PC-3 (cell line): ENCODE measurements around the gene KRTAP4-16. TPM values are rescaled to one million over a fixed set of nuclear protein-coding genes. Genes with fewer than 3 reads are reported as not detected.
"Not testable (repeated sequence)": the region's sequence is repeated elsewhere in the genome, so short reads cannot be mapped to it uniquely, and the experiment has no call there.

ENCODE experiments used
- ATAC-seq: fragments of 200-7000 bp; cut with Tn5 transposase; 2 replicates; pipeline ENCODE4 v1.9.1; 2020; ENCODE audit warnings: mild to moderate bottlenecking, moderate library complexity
- BruUV-seq: library from RNA; stranded (reverse); fragments of 400-500 nt; replicated peaks from 2 replicates; lab custom pipeline; 2021; lab: Mats Ljungman, UMichigan
- CTCF ChIA-PET: fragments of 300-600 bp; sonication (Branson Sonifier 250); formaldehyde crosslinking; loops from one replicate; lab custom pipeline; 2022; ENCODE audit warnings: antibody characterized with exemption; lab: Charles Lee
- POLR2A ChIA-PET: fragments of 300-600 bp; sonication (Branson Sonifier 250); formaldehyde crosslinking; loops from one replicate; lab custom pipeline; 2022; ENCODE audit warnings: antibody characterized with exemption; ENCODE audit not compliant: unreplicated experiment; lab: Charles Lee
- DNase-seq: peaks from one replicate; pipeline ENCODE4 v3.0.0-alpha.2; 2015
- H2AFZ ChIP-seq: fragments of 300-600 bp; sonication (generic); 2 replicates; pipeline ENCODE4 v1.6.0; 2016; ENCODE audit warnings: antibody characterized with exemption, low read length
- H3F3A ChIP-seq: fragments of 300-600 bp; sonication (generic); one replicate; pipeline ENCODE4 v1.6.0; 2017; ENCODE audit warnings: antibody characterized with exemption, low read length, control low read depth, mild to moderate bottlenecking; ENCODE audit not compliant: unreplicated experiment
- H3K27ac ChIP-seq: fragments of 300-600 bp; sonication (generic); 2 replicates; pipeline ENCODE4 v1.5.1; 2016; ENCODE audit warnings: mild to moderate bottlenecking, low read length
- H3K27me3 ChIP-seq: fragments of 300-600 bp; sonication (generic); 2 replicates; pipeline ENCODE4 v1.6.1; 2016; ENCODE audit warnings: low read length, mixed read lengths
- H3K36me3 ChIP-seq: fragments of 300-600 bp; sonication (generic); 2 replicates; pipeline ENCODE4 v1.6.1; 2016; ENCODE audit warnings: low read depth, mixed run types, low read length, mixed read lengths
- H3K4me1 ChIP-seq: fragments of 300-600 bp; sonication (generic); 2 replicates; pipeline ENCODE4 v1.5.1; 2016; ENCODE audit warnings: low read length; ENCODE audit not compliant: insufficient read depth
- H3K4me2 ChIP-seq: fragments of 300-600 bp; sonication (generic); 2 replicates; pipeline ENCODE4 v1.6.0; 2016; ENCODE audit warnings: low read length
- H3K4me3 ChIP-seq: fragments of 300-600 bp; sonication (generic); 2 replicates; pipeline ENCODE4 v1.5.1; 2016; ENCODE audit warnings: mild to moderate bottlenecking, low read length, mixed read lengths
- H3K79me2 ChIP-seq: fragments of 300-600 bp; sonication (generic); 2 replicates; pipeline ENCODE4 v1.6.1; 2017; ENCODE audit warnings: low read length, mixed read lengths
- H3K9ac ChIP-seq: fragments of 300-600 bp; sonication (generic); 2 replicates; pipeline ENCODE4 v1.6.0; 2016; ENCODE audit warnings: mild to moderate bottlenecking, low read length
- H3K9me2 ChIP-seq: fragments of 300-600 bp; sonication (generic); replicated peaks from 2 replicates; pipeline ENCODE4 v1.6.1; 2016; ENCODE audit warnings: mixed run types, low read length, mixed read lengths
- H3K9me3 ChIP-seq: fragments of 300-600 bp; sonication (generic); 2 replicates; pipeline ENCODE4 v1.6.1; 2016; ENCODE audit warnings: low read length, mixed read lengths
- H4K20me1 ChIP-seq: fragments of 300-600 bp; sonication (generic); 2 replicates; pipeline ENCODE4 v1.6.1; 2016; ENCODE audit warnings: low read length, mixed read lengths
- CTCF ChIP-seq: fragments of 300-600 bp; sonication (generic); conservative IDR thresholded peaks from 2 replicates; pipeline ENCODE4 v1.5.1; 2017; ENCODE audit warnings: antibody characterized with exemption, low read depth, mild to moderate bottlenecking, low read length
- EZH2 ChIP-seq: fragments of 300-600 bp; sonication (generic); IDR thresholded peaks from one replicate; pipeline ENCODE4 v1.6.1; 2017; ENCODE audit warnings: antibody characterized with exemption, mild to moderate bottlenecking, low read length; ENCODE audit not compliant: unreplicated experiment
- EZH2phosphoT487 ChIP-seq: fragments of 300-600 bp; sonication (generic); IDR thresholded peaks from 2 replicates; pipeline ENCODE4 v1.6.1; 2018; ENCODE audit warnings: mild to moderate bottlenecking, antibody characterized with exemption, low read length, borderline replicate concordance
- intact Hi-C: fragments of 100-400 bp; cut with micrococcal nuclease; formaldehyde crosslinking; loops from 2 replicates; pipeline ENCODE4 v1.9.0; 2023
- total RNA-seq: library from RNA; depleted of rRNA; stranded (reverse); fragments of >200 nt; gene quantifications from 2 replicates; pipeline ENCODE4 v1.2.3, GENCODE V29; 2014

KRTAP4-16 gene
- total RNA-seq, 1 experiment from 2014 or later = not detected

DNA sequence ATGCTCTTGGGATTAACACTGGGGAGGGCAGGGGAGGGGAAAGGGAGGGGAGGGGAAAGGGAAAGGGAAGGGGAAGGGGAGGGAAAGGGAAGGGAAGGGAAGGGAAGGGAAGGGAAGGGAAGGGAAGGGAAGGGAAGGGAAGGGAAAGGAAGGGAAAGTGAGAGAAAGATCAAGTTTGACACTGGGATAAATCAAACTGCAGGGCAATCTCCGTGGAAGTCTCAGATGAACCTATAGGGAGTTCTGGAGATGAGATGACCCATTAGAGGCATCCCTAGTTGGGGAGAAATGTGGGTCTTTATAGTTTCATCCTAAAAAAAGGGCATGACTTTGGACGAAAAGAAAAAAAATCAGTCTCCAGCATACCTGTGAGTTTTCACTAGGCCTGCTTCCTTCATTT lies 19.7 kb upstream of the KRTAP4-16 start:
- H3K27me3 ChIP-seq = no peaks in the 10 kb centered on the region
- ATAC-seq (no peak), DNase-seq (no peak)
- H3K9me2 ChIP-seq = no peaks in the 10 kb centered on the region
- BruUV-seq = no TSS peak
- H3K4me1 ChIP-seq = peaks cover 10% of the 10 kb centered on the region
- ChIA-PET CTCF (no interaction called here), POLR2A (no interaction called here)
- intact Hi-C loops = no loop called here
- no peak overlapping the region for H3K9ac ChIP-seq
- no peak overlapping the region for H2AFZ ChIP-seq
- H3K9me3 ChIP-seq = no peaks in the 10 kb centered on the region
- H3F3A ChIP-seq = no peaks in the 10 kb centered on the region
- H3K4me2 ChIP-seq = no peak overlapping the region
- no peak overlapping the region for H3K27ac ChIP-seq
- H4K20me1 ChIP-seq = no peaks in the 10 kb centered on the region
- no peak overlapping the region for H3K4me3 ChIP-seq
- no peaks in the 10 kb centered on the region for H3K79me2 ChIP-seq
- no peak for TF ChIP-seq CTCF
- H3K36me3 ChIP-seq = no peaks in the 10 kb centered on the region

DNA sequence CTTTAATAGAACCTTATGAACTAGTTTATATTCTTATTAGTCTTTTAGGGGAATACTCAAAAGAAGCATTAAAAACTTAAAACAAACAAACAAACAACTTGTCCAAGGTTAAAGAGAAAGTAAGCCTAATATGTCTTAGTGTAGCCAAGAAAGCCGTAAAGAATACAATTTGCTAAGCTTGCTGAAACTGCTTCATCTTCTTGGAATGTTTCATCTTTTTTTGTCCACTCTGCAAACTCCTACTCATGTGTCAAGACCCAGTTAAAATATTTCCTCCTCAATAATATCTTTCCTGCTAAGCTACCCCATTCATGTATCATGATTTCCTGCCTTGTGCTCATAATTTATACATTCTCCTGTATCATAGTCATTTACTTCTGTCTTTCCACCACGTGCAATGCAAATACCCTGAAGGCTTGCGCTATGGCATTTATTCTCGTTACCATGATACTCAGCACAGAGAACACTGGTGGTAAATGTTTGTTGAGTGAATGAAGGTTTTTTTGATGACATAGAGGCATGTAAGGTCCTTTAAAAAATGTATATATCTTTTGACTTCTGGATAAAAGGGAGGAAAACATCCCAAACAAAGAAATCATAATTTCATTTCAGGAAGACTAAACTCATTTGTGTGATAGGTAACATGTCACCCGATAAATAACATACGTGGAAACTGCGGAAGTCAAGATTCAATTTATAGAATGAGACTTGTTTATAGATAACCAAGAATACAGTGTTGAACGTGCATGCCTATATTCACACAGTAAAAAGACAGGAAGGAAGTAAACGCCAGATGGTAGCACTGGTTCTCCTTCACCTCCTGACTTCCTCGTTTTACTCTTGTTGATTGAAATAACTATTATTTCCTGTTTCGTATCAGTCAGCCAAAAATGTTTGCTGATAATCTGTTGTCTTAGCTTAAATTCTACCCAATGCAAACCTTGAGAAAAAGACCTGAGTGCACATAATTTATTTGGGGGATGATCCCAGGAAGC lies 18.0 kb upstream of the KRTAP4-16 start:
- POLR2A ChIA-PET, H3K9me2 ChIP-seq, H3K4me3 ChIP-seq, intact Hi-C loops, H3K9me3 ChIP-seq, BruUV-seq, H3K27me3 ChIP-seq, H2AFZ ChIP-seq, H3K4me2 ChIP-seq, H3K36me3 ChIP-seq, H3F3A ChIP-seq, H4K20me1 ChIP-seq, H3K9ac ChIP-seq, CTCF ChIA-PET, H3K79me2 ChIP-seq: not testable (repeated sequence)
- Histone ChIP-seq H3K27ac (peak overlapping the region; percentile 21), H3K4me1 (peaks cover 10% of the 10 kb centered on the region)
- ATAC-seq (peak; percentile 81), DNase-seq (peak; percentile 72)

DNA sequence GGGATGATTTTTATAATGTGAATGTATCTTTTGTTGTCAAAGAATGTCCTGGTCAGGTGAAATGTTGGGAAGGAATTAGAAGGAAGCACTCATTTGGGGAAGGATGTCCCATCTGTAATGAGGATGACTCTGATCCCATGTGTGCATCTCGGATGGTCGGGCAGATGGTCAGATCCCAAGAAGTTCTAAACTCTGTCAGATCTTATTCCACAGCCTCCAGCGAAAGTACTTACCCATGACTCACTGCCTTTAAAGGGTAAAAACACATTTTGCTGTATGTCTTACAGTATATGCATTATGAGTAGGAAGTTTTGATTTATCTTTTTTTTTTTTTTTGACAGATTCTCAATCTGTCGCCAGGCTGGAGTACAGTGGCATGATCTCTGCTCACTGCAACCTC lies 16.7 kb upstream of the KRTAP4-16 start:
- H2AFZ ChIP-seq = 0 out of 2 replicates have a peak overlapping the region, but pooled peaks have one; percentile 40
- POLR2A ChIA-PET = no interaction called here
- CTCF ChIA-PET = no interaction called here
- no peak overlapping the region for H3K9ac ChIP-seq
- no peaks in the 10 kb centered on the region for H4K20me1 ChIP-seq
- no peaks in the 10 kb centered on the region for H3K9me3 ChIP-seq
- BruUV-seq = no TSS peak
- DNase-seq = peak; percentile 60
- no peak overlapping the region for H3K4me3 ChIP-seq
- H3K4me2 ChIP-seq = no peak overlapping the region
- no peaks in the 10 kb centered on the region for H3K9me2 ChIP-seq
- H3K4me1 ChIP-seq = peaks cover 10% of the 10 kb centered on the region
- no peaks in the 10 kb centered on the region for H3F3A ChIP-seq
- no peaks in the 10 kb centered on the region for H3K36me3 ChIP-seq
- H3K27ac ChIP-seq = peak overlapping the region; percentile 12; the same call in 1 of the 2 replicates
- ATAC-seq = peak; percentile 79
- H3K79me2 ChIP-seq = no peaks in the 10 kb centered on the region
- intact Hi-C loops = no loop called here
- TF ChIP-seq EZH2 (no peak), EZH2phosphoT487 (no peak), CTCF (no peak)
- H3K27me3 ChIP-seq = no peaks in the 10 kb centered on the region

GRCh38 chr17:41117846-41118386 lies 15.9 kb upstream of the KRTAP4-16 start, which contains the start of gene KRTAP4-11:
TSS of gene KRTAP4-11 (minus strand) at chr17:41118373. CDS start at chr17:41118315, 58 bp downstream.
- POLR2A ChIA-PET, H3K27me3 ChIP-seq, H3K9me3 ChIP-seq, H3K79me2 ChIP-seq, H3K9ac ChIP-seq, CTCF ChIA-PET, H3K9me2 ChIP-seq, H3K36me3 ChIP-seq, ATAC-seq, H3F3A ChIP-seq, H4K20me1 ChIP-seq, H3K4me3 ChIP-seq, intact Hi-C loops, BruUV-seq, H3K4me2 ChIP-seq, DNase-seq: not testable (repeated sequence)
- Histone ChIP-seq H3K27ac (peak within 1 kb of the TSS; percentile 12; the same call in 1 of the 2 replicates), H2AFZ (0 out of 2 replicates have a peak within 1 kb of the TSS, but pooled peaks have one; percentile 40), H3K4me1 (peaks cover 10% of the 10 kb centered on the region)
